ENCODE data around the gene SCFD1.

DNA sequence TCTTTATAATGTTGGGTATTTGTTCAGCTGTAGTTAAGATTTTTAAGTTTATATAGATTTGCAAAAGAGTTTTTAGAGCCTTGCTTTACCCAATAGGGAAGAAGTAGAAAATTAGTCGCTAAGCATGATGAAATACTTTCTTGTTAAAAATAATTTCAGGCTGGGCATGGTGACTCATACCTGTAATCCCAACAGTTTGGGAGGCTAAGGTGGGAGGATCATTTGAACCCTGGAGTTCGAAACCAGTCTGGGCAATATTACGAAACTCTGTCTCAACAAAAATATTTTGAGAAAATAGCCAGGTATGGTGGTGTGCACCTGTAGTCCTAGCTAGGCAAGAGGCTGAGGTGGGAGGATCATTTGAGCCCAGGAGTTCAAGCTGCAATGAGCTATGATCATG is 18.7 kb upstream of the SCFD1 start:
- TF ChIP-seq, protein P1, sequence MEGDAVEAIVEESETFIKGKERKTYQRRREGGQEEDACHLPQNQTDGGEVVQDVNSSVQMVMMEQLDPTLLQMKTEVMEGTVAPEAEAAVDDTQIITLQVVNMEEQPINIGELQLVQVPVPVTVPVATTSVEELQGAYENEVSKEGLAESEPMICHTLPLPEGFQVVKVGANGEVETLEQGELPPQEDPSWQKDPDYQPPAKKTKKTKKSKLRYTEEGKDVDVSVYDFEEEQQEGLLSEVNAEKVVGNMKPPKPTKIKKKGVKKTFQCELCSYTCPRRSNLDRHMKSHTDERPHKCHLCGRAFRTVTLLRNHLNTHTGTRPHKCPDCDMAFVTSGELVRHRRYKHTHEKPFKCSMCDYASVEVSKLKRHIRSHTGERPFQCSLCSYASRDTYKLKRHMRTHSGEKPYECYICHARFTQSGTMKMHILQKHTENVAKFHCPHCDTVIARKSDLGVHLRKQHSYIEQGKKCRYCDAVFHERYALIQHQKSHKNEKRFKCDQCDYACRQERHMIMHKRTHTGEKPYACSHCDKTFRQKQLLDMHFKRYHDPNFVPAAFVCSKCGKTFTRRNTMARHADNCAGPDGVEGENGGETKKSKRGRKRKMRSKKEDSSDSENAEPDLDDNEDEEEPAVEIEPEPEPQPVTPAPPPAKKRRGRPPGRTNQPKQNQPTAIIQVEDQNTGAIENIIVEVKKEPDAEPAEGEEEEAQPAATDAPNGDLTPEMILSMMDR (IDR thresholded peaks at IDR 0.05) = no peak
- TF ChIP-seq POLR2A (IDR thresholded peaks at IDR 0.05) = no peak

Data from right lobe of liver (tissue), 4 donors.